HL-60 (cell line): Measurements from ENCODE around the gene MYEOV.
A peak's percentile ranks its signal among the peaks of the same experiment; 100 is the strongest.

Source experiments
- DNase-seq, 2 experiments: peaks; one replicate each; pipeline ENCODE4 v3.0.0-alpha.2; 2010 to 2020; ENCODE audit warnings: low read depth in 1 of 2, low spot score in 1 of 2
- H3K27ac ChIP-seq: fragments of 250-450 bp; sonication (Bioruptor Pico); replicated peaks from 2 replicates; pipeline ENCODE4 v1.5.1; 2020; ENCODE audit warnings: mild to moderate bottlenecking, moderate library complexity
- H3K27me3 ChIP-seq: fragments of 250-450 bp; sonication (Bioruptor Pico); 2 replicates; pipeline ENCODE4 v1.5.1; 2021; ENCODE audit warnings: mild to moderate bottlenecking, moderate library complexity; ENCODE audit not compliant: insufficient read depth, poor library complexity, severe bottlenecking
- H3K4me3 ChIP-seq: replicated peaks from 2 replicates; pipeline ENCODE4 v1.5.1; 2011; ENCODE audit warnings: mild to moderate bottlenecking, control low read depth, low read length; ENCODE audit not compliant: insufficient read depth
- GABPA ChIP-seq: IDR thresholded peaks from 2 replicates; pipeline ENCODE4 v1.6.1; 2012; ENCODE audit warnings: low read depth
- POLR2AphosphoS5 ChIP-seq: IDR thresholded peaks from 2 replicates; pipeline ENCODE4 v1.6.1; 2012; ENCODE audit warnings: low read depth
- SPI1 ChIP-seq: IDR thresholded peaks from 2 replicates; pipeline ENCODE4 v1.6.1; 2012; ENCODE audit warnings: low read depth, mild to moderate bottlenecking, borderline replicate concordance
- TF ChIP-seq, protein P1 (sequence below): IDR thresholded peaks from one replicate; pipeline ENCODE4 v1.5.1; 2011; ENCODE audit warnings: low read length, control low read depth, inconsistent platforms; ENCODE audit not compliant: insufficient read depth
- TF ChIP-seq, protein P2 (sequence below): IDR thresholded peaks from 2 replicates; pipeline ENCODE4 v1.6.1; 2012; ENCODE audit warnings: low read depth; ENCODE audit not compliant: insufficient replicate concordance

The MYEOV gene

DNA sequence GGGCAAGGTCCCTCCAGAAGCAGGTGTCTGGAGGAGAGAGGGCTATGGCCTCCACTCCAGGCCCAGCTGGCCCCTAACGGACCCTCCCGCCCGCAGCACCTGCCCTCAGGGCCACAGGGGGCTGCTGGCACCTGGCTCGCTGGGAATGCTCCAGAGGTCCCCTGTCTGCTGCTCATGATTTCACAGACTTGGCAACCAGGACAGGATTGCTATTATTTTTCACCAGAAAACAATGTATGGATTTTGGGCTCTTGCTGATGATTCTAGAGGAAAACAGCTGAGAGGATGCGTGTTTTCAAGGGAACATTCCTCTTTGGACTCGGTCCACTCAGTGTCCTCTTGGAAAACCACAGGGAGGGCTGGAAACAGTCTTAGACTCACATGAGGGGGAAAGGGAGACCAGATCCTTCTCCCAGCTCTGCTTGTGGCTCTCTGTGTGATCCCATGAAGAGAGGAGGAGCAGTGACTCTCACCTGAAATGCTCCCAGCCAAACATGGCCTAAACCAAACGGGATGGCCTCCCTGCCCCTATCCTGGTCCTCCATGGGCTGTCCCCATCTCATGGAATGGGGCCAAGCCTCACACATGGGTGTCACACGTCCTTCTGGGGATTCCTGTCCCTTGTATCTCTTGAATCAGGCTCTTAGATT is 15.8 kb downstream of the MYEOV start:
- TF ChIP-seq GABPA = no peak
- TF ChIP-seq, protein P1, sequence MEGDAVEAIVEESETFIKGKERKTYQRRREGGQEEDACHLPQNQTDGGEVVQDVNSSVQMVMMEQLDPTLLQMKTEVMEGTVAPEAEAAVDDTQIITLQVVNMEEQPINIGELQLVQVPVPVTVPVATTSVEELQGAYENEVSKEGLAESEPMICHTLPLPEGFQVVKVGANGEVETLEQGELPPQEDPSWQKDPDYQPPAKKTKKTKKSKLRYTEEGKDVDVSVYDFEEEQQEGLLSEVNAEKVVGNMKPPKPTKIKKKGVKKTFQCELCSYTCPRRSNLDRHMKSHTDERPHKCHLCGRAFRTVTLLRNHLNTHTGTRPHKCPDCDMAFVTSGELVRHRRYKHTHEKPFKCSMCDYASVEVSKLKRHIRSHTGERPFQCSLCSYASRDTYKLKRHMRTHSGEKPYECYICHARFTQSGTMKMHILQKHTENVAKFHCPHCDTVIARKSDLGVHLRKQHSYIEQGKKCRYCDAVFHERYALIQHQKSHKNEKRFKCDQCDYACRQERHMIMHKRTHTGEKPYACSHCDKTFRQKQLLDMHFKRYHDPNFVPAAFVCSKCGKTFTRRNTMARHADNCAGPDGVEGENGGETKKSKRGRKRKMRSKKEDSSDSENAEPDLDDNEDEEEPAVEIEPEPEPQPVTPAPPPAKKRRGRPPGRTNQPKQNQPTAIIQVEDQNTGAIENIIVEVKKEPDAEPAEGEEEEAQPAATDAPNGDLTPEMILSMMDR = no peak
- TF ChIP-seq, protein P2, sequence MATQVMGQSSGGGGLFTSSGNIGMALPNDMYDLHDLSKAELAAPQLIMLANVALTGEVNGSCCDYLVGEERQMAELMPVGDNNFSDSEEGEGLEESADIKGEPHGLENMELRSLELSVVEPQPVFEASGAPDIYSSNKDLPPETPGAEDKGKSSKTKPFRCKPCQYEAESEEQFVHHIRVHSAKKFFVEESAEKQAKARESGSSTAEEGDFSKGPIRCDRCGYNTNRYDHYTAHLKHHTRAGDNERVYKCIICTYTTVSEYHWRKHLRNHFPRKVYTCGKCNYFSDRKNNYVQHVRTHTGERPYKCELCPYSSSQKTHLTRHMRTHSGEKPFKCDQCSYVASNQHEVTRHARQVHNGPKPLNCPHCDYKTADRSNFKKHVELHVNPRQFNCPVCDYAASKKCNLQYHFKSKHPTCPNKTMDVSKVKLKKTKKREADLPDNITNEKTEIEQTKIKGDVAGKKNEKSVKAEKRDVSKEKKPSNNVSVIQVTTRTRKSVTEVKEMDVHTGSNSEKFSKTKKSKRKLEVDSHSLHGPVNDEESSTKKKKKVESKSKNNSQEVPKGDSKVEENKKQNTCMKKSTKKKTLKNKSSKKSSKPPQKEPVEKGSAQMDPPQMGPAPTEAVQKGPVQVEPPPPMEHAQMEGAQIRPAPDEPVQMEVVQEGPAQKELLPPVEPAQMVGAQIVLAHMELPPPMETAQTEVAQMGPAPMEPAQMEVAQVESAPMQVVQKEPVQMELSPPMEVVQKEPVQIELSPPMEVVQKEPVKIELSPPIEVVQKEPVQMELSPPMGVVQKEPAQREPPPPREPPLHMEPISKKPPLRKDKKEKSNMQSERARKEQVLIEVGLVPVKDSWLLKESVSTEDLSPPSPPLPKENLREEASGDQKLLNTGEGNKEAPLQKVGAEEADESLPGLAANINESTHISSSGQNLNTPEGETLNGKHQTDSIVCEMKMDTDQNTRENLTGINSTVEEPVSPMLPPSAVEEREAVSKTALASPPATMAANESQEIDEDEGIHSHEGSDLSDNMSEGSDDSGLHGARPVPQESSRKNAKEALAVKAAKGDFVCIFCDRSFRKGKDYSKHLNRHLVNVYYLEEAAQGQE = no peak
- no peak for TF ChIP-seq SPI1
- no peak for TF ChIP-seq POLR2AphosphoS5
- no peak for DNase-seq
- H3K27me3 ChIP-seq = no peaks in the 10 kb centered on the region
- no peak overlapping the region for H3K27ac ChIP-seq
- no peak overlapping the region for H3K4me3 ChIP-seq

DNA sequence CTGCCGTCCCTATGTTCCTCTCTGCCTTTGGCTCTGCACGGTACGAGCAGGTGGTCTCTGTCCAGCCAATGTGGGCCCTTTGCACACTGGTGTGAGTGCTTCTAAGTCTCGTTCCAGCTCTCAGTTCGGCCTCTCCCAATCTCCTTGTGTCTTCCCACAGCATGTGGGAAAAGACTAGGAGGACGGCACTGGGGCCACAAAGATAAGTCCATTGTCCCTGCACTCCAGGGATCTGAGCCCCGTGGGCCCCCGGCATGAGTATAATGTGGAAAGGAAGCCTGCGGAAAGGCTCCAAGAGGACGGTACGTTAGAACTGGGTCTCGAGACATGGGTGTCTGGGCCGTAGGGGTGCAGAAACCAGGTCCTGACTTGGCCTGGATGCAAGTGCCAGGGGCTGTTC is 16.4 kb downstream of the MYEOV start:
- TF ChIP-seq SPI1 (no peak), POLR2AphosphoS5 (no peak), GABPA (no peak)
- TF ChIP-seq, protein P2 = no peak
- TF ChIP-seq, protein P1 = no peak
- H3K4me3 ChIP-seq = no peak overlapping the region
- H3K27me3 ChIP-seq = no peaks in the 10 kb centered on the region
- no peak for DNase-seq
- H3K27ac ChIP-seq = peak overlapping the region; percentile 93

DNA sequence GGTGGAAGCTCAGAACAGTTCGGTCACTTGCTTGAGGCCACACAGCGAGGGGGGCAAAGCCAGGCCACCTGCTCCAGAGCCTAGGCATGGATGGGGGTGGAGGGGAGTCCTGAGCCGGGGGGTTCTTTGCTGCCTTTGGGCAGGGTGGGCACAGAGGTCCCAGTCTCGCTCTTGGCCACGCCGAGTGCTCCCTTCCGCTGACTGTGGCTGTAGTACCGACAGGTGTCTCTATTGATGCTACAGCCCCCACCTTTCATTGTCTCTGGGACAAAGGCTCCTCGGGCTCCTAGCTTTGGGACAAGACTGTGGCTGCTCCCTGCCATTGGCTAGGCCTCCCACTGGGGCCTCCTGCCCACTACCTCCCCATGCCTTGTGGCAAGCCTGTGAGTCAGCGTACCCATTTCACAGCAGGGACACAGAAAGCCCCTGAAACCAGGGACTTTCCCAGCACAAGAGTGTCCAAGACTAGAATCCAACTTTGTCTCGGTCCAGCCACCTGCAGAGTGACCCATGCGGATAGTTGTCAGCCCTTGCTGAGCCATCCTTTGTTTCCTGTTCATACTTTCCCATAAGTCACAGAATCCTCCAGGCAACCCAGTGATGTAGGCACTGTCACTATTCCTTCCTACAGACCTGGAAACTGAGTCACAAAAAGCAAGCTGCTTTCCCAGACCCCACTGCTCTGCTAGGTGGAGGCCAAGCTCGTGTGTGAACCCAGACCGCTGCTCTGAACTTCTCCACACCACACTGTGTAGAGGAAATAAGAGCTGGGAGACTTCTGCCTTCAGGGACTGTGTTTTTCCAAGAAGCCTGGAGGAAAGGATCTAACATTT is 17.2 kb downstream of the MYEOV start:
- H3K27ac ChIP-seq = peak overlapping the region; percentile 93
- DNase-seq = peak in 1 of 2 experiments; percentile 36
- H3K4me3 ChIP-seq = no peak overlapping the region
- no peaks in the 10 kb centered on the region for H3K27me3 ChIP-seq
- TF ChIP-seq POLR2AphosphoS5 (no peak), SPI1 (no peak), GABPA (no peak)

DNA sequence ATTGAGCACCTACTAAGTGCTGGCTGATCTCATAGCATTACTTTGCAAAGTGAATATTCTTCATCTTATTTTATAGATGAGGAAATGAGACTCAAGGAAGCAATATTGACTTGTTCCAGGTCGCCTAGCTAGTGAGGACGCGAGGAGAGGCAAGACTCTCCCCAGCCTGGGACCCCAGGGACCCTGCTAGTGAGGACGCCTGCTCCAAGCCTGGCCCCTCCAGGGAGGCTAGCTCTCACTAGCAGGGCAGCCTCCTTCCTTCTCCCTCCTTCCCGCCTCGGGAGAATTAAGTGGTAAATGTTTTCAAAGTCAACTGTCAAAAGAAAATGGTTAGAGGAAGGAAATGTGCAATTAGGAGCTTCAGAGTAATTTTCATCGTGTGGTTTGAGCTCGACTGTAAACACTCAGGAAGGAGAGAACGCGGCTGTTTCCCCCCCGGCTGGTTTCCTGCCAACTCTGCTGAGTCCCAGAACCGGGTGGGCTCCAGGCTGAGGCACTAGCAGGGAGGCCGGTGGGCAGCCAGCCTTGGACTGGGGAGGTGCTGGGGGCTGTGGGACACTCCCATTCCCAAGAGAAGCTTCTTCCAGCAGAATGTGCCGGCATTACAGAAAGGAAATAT is 17.9 kb downstream of the MYEOV start:
- Histone ChIP-seq H3K4me3 (no peak overlapping the region), H3K27ac (peak overlapping the region; percentile 93), H3K27me3 (no peaks in the 10 kb centered on the region)
- TF ChIP-seq POLR2AphosphoS5 (peak; percentile 66), SPI1 (peak; percentile 41; the same call in 1 of the 2 replicates), GABPA (no peak)
- TF ChIP-seq, protein P1 = no peak
- peak; percentile 30 to 81 for DNase-seq
